ENCODE measurements around the gene DBI.
A peak's percentile ranks its signal among the peaks of the same experiment; 100 is the strongest.
"Not testable (repeated sequence)": the region's sequence is repeated elsewhere in the genome, so short reads cannot be mapped to it uniquely, and the experiment has no call there.

DBI gene

DNA sequence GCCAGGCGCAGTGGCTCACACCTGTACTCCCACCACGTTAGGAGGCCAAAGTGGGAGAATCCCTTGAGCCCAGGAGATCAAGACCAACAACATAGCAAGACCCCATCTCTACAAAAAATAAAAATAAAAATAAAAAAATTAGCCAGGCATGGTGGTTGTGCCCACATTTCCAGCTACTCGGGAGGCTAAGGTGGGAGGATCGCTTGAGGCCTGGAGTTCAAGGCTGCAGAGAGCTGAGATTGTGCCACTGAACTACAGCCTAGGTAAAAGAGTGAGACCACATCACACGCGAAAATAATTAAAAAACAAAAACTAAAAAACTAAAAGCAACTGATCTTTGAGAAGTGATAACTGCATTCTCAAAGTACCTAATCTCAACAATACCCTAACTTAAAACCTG is 2.0 kb upstream of the DBI start:
- no peak for DNase-seq (ENCODE audit: low read depth in 1 of 2, low spot score in 1 of 2)

DNA sequence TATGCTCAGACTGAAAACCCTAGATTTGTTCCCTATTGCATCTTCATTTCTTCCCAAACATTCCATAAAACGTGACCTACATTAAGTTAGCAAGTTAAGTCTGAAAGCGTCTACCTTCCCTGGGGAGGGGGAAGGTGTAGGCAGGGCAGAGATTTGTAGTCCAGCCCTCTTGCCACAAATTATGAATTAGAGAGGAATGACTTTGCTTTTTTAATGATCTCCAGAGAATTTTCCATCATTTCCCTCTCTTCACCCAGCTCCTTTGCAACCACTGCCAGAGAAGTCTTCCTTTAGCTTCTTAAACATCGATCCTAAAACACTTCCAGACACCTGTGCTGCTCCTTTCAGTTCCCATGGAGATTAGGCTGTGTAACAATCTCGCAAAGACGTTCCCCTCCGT is 1.3 kb upstream of the DBI start:
- no peak for DNase-seq (ENCODE audit: low read depth in 1 of 2, low spot score in 1 of 2)

DNA sequence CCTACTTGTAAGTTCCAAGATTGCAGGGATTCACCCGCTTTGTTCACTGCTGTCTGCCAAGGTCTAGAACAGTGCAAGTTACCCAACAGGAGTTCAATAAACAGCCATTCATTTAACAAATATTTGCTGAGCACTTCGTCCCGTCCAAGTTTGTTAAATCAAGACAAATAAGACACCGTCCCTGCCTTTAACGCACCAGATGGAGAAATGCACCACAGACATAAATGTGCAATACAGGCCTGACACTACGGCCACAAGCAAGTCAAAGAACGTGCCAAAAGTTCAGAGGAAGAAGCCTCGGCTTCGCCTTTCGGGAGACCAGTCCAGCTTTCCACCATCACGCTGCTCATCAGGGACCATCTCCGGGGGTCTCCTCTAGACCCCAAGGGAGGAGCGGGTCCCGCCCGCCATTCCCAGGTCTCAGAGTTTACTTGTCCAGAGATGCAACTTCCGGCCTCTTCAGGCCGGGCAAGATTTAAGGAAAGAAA is 572 bp upstream of the DBI start:
- no peak for DNase-seq (ENCODE audit: low read depth in 1 of 2, low spot score in 1 of 2)

DNA sequence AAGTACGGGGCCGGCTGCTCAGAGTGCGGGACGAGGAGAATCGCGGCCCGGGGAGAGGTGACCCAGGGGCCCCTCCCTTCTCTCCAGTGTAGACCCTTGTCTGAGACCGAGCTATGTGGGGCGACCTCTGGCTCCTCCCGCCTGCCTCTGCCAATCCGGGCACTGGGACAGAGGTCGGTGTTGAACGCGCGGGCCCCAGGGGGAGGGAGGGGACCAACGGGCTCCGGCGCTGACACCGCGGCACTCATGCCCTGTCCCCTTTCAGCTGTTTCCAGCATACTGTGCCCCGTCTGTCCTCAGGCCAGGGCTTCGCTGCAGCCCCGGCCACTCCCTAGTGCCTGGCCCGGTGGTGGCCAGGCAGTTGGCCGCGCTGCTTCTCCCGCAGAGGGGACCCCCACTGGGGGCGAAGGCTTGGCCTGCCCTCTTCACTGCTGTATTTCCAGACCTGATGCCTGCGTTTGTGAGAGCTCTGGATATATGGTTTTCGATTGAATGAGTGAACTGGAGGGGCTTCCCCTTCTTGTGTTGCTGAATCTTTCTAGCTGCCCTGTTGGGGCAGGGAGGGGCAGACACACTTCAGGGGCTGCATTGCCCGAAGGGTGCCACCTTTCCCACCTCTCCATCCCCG is 809 bp downstream of the DBI start:
- peak; percentile 14 to 17 for DNase-seq (ENCODE audit: low read depth in 1 of 2, low spot score in 1 of 2)

DNA sequence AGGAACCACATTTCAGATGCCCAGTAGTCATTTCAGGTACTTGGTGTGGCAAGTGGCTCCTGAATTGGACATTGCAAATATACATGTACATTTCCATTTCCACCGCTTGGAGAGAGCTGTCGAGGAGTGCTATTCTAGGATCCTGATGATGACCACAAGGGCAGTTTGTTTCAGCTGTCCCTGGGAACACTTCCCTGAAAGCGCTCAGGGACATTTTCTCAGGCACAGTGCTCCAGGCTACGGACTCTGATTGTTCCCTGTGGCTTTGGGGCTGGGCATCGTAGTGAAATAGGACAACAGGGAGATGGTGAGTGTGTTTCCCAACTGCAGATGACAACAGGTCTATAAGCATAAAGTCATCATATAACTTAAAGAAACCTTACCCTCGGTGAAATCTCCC is 3.1 kb downstream of the DBI start:
- no peak for DNase-seq (ENCODE audit: low read depth in 1 of 2, low spot score in 1 of 2)

DNA sequence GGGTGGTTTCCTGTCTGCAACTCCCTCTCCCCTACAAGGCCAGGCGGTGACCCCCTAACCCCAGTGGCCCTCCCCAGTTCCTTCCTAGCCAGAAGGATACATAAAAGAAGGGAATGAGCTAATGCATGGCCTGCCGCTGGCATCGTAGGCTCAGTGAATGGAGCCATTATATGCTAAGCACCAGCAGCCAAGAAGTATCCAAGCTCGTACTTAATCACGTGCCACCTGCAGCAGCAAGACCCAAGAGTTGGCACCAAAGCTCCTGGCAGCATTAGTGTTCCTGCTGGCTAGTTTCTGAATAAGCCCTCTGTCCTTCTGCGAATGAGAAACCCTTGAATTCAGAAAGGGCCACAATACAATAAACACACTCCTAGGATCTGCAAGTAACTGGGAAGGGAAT is 4.3 kb downstream of the DBI start:
- DNase-seq (ENCODE audit: low read depth in 1 of 2, low spot score in 1 of 2) = no peak

DNA sequence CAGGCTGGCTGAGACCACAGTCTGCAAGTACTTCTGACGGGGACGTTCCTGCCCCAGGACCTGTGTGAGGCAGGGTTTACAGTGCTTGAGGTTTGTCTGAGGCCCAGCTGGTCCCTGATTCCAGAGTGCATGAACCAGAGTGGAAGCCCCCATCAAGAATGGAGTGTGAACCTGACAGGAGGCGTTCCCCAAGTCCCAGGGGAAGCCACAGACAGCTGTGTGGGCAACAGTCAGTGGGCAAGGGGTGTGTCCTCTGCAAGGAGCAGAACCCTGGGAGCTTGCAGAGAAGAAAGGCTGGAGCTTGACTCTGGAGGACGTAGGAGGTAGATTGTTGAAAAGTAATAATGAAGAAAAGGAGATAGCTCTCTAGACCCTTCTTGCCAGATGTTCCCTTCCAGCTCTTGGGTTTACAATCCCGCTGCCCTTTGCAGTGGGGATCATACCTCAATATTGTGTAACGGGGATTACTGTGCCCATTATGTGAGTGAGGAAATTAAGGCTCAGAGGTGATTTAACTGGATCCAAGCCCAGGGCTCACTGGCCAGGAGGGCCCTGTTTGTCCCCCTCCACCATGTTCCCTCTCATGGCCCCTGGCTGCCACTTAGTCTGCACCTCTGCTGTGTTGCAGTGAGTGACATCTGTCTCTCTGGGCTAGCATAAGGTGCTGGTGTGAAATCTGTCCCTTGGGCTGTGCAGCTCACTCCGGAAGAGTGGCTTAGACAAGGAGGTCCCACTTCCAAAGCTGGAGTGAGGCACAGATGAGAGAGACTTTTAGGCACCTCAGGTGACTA is 6.2 kb downstream of the DBI start:
- no peak for DNase-seq (ENCODE audit: low read depth in 1 of 2, low spot score in 1 of 2)

DNA sequence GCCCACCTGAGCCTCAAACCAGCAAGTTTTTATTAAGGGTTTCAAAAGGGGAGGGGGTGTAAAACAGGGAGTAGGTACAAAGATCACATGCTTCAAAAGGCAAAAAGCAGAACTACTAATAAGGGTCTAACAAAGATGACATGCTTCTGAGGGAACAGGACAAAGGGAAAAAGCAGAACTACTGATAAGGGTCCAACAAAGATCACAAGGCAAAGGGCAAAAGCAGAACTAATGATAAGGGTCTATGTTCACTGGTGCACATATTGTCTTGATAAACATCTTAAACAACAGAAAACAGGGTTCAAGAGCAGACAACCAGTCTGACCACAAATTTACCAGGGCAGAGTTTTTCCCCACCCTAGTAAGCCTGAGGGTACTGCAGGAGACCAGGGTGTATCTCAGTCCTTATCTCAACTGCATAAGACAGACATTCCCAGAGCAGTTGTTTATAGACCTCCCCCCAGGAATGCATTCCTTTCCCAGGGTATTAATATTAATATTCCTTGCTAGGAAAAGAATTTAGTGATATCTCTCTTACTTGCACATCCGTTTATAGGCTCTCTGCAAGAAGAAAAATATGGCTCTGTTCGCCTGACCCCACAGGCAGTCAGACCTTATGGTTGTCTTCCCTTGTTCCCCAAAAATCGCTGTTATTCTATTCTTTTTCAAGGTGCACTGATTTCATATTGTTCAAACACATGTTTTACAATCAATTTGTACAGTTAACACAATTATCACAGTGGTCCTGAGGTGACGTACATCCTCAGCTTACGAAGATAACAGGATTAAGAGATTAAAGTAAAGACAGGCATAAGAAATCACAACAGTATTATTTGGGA is 7.3 kb downstream of the DBI start:
- DNase-seq (ENCODE audit: low read depth in 1 of 2, low spot score in 1 of 2) = not testable (repeated sequence)

DNA sequence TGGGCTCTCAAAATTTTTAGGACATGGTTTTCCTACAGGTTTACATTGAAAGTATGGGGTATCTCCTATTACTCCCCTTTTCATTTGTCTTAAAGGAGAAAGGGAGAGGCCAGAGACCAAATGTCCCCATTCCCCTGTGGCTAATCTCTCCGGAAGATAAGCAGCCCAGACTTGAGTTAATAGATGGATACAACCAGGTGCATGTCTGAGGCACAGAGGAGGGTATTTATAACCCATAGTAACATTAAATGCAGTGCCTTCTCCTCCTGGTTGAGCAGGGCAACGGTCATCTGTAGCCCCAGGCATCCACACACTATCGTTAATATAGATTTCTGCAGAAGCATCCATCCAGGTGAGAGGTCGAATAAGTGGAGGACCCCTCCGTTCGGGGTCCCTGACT is 9.6 kb downstream of the DBI start:
- not testable (repeated sequence) for DNase-seq (ENCODE audit: low read depth in 1 of 2, low spot score in 1 of 2)

DNA sequence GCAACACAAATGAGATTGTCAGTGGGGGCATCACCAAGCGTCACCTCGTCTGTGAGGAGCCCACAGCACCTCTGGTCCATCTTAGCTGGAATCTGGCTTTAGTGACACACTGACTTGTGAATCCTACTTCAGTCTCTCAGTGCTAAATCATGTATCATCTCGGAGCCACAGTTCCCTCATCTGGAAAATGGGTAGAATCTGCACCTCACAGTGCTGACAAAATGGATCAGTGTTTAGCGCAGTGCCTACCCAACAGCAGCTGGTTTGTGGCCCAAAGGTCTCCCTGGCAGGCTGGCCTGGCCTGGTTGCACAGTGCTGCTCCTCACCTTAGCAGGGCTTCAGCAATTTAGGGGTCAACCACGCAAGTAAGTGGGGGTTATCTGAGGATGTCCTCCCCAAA is 10.0 kb downstream of the DBI start:
- DNase-seq (ENCODE audit: low read depth in 1 of 2, low spot score in 1 of 2) = no peak

DNA sequence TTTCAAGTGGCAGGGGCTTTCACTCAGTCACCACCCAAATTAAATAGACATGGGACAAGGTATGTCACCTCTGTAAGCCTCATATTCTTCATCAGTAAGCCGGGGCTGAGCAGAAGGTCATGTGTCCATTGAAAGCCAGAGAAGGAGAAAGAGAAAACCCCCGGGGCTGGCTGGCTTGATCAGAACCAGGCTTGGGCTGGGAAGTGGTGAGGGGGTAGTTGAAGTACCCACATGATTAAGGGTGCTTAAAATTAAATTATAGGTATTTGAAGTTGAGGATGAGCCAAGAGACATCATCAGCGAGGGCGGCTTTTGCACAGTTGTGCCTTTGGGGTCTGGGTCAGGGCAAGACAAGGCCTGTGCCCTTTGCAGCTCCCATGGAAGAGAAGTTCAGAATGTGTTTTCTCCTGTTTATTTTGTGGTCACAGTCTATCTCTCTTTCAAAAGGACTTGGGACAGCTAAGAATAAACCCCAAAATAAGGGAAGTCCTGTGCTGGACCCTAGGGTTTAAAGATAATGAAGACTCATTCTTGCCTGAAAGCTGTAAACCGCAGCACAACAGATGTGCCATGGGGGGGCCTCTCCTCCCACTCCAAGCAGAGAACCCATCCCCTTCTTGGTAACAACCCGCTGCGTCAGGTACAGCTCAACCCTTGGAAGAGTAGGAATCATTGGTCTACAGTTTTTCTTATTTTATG is 10.7 kb downstream of the DBI start:
- no peak for DNase-seq (ENCODE audit: low read depth in 1 of 2, low spot score in 1 of 2)

DNA sequence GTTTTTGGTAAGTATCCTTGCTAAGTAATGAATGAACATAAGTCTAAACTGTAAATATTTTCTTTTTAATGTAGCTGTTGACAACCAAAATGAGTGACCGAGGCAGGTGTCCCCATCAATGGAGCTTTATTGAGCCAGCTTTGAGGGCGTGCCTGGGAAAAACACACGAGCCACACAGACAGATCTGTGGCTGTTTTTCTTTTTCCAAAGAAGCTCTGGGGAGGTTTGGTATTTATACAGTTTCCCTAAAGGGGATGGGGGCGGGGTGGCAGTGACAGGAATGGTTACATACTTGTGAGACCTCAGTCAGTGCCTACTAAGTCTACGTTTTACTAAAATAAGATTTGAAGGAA is 11.2 kb downstream of the DBI start:
- no peak for DNase-seq (ENCODE audit: low read depth in 1 of 2, low spot score in 1 of 2)

DNA sequence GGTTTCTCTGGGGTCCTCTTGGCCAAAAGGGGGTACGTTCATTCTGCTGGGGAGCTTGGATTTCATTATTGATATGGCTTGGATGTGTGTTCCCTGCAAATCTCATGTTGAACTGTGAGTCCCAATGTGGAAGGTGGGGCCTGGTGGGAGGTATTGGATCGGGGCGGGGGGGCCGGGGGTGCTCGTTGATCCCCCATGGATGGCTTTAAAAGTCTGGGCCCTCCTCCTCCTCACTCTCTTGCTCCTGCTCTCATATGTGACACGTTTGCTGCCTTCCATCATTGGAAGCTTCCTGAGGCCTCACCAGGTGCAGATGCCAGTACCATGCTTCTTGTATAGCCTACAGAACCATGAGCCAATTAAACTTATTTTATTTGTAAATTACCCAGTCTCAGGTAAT is 11.8 kb downstream of the DBI start:
- no peak for DNase-seq (ENCODE audit: low read depth in 1 of 2, low spot score in 1 of 2)

DNA sequence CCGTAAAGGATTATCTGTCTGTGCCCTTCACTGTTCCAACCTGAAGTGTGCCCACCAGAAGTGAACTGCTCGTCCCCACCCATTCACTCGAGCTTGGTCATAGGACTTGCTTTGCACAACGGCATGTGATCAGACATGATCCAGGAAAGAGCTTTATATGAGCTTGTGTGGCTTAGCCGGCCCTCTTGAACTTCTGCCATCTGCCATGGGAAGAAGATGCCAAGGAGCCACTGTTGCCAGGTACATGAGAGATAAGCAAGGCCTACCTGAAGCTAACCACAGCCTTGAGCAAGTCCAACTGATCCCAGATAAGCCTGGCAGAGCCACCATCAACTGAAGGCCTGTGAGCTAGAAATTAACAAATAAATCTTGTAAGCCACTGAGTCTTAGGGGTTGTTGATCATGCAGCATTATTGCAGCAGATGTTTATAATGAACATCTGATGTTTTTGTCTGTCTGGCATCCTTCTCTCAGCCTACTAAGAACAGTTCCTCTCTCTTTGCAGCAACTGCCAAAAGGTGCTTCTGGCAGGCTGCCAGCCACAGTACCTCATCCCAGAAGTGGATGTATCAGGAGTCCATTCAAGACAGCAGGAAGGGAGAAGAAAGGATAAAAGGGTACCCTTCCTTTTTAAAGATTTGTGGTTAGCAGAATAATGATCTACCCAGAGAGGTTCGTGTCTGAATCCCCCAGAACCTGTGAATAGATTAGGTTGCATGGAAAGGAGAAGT is 16.8 kb downstream of the DBI start:
- DNase-seq (ENCODE audit: low read depth in 1 of 2, low spot score in 1 of 2) = no peak

DNA sequence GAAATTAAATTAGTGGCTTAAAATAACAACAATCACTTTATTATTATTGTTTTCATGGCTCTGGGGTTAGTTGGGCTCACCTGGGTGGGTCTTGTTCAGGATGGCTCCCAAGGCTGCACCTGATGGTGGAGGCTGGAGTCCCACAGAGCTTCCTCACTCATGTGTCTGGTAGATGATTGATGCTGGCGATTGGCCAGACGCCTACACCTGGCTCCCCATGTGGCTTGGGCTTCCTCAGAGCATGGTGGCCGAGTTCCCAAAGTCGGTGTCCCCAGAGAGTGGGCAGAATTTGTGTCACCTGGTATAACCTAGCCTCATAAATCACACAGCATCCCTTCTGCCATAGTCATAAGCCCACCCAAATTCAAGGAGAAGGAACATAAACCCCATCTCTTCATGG is 18.2 kb downstream of the DBI start:
- no peak for DNase-seq (ENCODE audit: low read depth in 1 of 2, low spot score in 1 of 2)

DNA sequence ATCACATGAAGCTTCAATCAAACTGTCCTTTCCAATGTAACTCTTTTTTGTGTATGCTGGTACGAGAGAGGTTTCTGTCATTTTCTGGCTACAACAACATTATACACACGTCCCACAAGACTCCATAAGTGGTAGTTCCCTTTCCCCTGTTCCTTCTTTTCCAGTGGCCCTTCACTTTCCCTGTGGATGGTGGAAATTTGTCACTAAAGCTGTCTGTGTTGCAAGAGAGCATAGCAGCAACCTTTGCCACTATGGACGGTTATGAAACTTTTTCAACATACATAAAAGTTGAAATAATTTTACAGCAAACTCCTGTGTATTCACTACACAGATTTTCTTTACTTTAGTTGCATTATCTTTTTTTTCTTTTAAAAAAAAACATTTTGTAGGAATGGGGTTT is 18.7 kb downstream of the DBI start:
- DNase-seq (ENCODE audit: low read depth in 1 of 2, low spot score in 1 of 2) = no peak

DNA sequence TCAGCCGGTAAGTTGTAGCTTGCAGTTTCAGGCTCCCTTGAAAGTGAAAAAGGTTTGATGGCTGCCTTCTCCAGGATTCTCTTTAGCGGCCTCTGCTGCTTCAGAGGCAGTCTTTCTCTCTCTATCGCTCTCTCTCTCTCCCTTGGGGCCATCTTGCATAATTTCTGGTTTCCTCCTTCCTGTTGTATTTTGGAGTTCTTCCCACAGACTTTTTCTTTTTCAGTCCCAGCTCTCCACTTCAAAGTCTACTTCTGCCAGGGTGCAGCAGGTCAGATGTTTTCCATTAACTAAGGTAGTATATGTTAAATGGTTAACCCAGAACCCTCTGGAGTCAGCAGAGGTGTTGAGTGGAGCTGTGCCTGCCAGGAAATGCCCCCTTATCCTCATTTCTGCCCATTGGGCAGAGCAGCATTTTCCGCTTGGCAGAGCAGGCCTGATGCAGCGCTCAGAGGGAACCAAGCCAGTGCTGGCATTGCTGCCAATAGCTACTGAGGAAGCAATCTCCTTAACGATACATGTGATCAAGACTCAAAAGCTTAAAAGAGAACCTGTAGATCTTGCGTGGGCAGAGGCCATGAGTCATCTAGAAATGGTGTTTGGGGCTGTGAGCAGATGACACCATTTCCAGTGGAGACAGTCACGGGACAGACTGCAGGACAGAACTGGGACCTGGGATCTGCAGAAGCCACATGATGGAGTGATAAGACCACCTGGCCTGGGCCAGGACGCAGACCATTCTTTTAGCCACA is 20.8 kb downstream of the DBI start:
- DNase-seq (ENCODE audit: low read depth in 1 of 2, low spot score in 1 of 2) = no peak

DNA sequence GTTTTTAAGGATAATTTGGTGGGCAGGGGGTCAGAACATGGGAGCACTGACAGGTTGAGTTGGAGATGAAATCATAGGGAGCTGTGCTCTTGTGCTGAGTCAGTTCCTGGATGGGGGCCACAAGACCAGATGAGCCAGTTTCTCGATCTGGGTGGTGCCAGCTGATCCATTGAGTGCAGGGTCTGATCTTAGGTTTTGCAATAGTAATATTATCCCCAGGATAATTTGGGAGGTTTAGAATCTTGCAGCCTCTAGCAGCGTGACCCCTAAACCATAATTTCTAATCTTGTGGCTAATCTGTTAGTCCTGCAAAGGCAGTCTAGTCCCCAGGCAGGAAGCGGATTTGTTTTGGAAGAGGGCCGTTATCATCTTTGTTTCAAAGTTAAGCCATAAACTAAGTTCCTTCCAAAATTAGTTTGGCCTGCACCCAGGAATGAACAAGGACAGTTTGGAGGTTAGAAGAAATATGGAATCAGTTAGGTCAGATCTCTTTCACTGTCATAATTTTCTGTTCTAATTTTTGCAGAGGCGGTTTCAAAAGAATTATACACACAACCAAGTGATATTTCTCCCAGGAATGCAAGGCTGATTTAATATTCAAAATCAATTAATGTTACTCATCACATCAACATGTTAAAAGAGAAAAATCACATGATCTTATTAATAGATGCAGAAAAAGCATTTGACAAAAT is 23.0 kb downstream of the DBI start:
- DNase-seq (ENCODE audit: low read depth in 1 of 2, low spot score in 1 of 2) = no peak

DNA sequence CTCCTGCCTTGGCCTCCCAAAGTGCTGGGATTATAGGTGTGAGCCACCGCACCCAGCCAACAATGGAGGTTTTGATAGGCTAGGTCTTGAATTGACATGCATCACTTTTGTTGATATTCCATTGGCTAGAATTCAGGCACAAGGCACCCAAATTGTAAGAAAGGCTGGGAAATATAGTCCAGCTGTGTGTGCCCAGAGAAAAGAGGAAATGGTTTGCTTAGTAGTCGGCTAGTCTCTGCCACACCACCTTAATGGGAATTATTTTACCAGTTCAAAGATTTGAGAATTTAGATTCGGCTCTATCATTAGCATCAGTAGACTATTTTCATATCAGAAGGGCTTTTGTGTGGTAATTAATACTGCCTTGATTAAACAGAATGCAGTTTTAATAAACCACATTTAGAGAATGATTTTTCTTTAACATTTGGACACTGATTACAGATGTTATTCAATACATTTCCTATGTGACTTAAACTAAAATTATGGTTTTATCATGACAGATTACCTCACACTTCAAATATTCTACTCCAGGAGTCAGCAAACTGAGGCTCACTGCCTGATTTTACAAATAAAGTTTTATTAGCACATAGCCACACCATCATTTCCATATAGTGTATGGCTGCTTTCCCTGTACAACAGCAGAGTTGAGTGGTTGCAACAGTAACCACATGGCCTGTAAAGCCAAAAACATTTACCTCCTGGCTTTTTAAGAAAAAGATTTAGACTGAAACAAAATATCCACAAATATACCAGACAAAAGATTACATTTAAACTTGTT is 27.4 kb downstream of the DBI start:
- DNase-seq (ENCODE audit: low read depth in 1 of 2, low spot score in 1 of 2) = no peak
